ENCODE data around the gene CPAMD8.
A peak's percentile ranks its signal among the peaks of the same experiment; 100 is the strongest.
"Not testable (repeated sequence)": the region's sequence is repeated elsewhere in the genome, so short reads cannot be mapped to it uniquely, and the experiment has no call there.

The CPAMD8 gene

GRCh38 chr19:16970821-16971220 is 55.8 kb downstream of the CPAMD8 start:
- H3K4me3 ChIP-seq (ENCODE audit: low read depth, low read length), result no peak overlapping the region
- DNase-seq (ENCODE audit: low read depth), result peak; percentile 19
- TF ChIP-seq, protein P1, sequence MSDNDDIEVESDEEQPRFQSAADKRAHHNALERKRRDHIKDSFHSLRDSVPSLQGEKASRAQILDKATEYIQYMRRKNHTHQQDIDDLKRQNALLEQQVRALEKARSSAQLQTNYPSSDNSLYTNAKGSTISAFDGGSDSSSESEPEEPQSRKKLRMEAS (IDR thresholded peaks at IDR 0.05; ENCODE audit: low read depth, low read length), result no peak
- TF ChIP-seq POLR2A (IDR thresholded peaks at IDR 0.05; ENCODE audit: extremely low read depth, insufficient read length), result no peak
- TF ChIP-seq MYC (IDR thresholded peaks at IDR 0.05; ENCODE audit: low read depth, low read length), result no peak
- TF ChIP-seq, protein P2, sequence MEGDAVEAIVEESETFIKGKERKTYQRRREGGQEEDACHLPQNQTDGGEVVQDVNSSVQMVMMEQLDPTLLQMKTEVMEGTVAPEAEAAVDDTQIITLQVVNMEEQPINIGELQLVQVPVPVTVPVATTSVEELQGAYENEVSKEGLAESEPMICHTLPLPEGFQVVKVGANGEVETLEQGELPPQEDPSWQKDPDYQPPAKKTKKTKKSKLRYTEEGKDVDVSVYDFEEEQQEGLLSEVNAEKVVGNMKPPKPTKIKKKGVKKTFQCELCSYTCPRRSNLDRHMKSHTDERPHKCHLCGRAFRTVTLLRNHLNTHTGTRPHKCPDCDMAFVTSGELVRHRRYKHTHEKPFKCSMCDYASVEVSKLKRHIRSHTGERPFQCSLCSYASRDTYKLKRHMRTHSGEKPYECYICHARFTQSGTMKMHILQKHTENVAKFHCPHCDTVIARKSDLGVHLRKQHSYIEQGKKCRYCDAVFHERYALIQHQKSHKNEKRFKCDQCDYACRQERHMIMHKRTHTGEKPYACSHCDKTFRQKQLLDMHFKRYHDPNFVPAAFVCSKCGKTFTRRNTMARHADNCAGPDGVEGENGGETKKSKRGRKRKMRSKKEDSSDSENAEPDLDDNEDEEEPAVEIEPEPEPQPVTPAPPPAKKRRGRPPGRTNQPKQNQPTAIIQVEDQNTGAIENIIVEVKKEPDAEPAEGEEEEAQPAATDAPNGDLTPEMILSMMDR (IDR thresholded peaks at IDR 0.05; ENCODE audit: low read depth, low read length), result no peak

DNA sequence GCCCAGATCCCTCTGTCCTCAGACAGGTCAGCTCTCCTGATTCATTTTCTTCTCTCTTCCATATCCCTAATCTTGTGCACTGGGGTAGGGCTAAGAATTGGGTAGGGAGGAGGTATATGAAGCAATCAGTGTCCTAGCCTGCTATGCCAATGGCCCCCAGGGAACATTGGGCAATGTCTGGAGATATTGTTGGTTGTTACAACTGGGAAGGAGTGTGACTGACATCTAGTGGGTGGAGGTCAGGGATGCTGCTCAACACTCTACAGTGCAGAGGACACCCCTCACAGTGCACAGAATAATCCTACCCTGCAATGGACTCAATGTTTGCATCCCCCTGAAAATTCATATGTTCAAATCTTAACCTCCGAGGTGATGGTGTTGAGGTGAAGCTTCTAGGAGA is 57.5 kb downstream of the CPAMD8 start:
- H3K4me3 ChIP-seq (ENCODE audit: low read depth, low read length), result no peak overlapping the region
- peak; percentile 91 for DNase-seq (ENCODE audit: low read depth)
- TF ChIP-seq, protein P2 (IDR thresholded peaks at IDR 0.05; ENCODE audit: low read depth, low read length), result peak; percentile 80
- TF ChIP-seq, protein P1 (IDR thresholded peaks at IDR 0.05; ENCODE audit: low read depth, low read length), result no peak
- no peak for TF ChIP-seq POLR2A (IDR thresholded peaks at IDR 0.05; ENCODE audit: extremely low read depth, insufficient read length)

GRCh38 chr19:16960996-16961822 is 65.4 kb downstream of the CPAMD8 start:
- H3K4me3 ChIP-seq (ENCODE audit: low read depth, low read length); DNase-seq (ENCODE audit: low read depth): not testable (repeated sequence)

DNA sequence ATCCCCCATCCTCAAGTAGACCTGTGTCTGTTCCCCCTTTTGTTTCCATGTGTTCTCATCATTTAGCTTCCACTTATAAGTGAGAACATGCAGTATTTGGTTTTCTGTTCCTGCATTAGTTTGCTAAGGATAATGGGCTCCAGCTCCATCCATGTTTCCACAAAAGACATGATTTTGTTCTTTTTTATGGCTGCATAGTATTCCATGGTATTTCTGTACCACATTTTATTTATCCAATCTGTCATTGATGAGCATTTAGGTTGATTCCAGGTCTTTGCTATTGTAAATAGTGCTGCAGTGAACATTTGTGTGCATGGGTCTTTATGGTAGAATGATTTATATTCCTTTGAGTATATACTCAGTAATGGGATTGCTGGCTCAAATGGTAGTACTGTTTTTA is 68.3 kb downstream of the CPAMD8 start:
- not testable (repeated sequence) for DNase-seq (ENCODE audit: low read depth); H3K4me3 ChIP-seq (ENCODE audit: low read depth, low read length)

- H3K4me3 ChIP-seq (ENCODE audit: low read depth, low read length), result no peak overlapping the region
- no peak for DNase-seq (ENCODE audit: low read depth)
- TF ChIP-seq, protein P2 (IDR thresholded peaks at IDR 0.05; ENCODE audit: low read depth, low read length), result no peak
- TF ChIP-seq MYC (IDR thresholded peaks at IDR 0.05; ENCODE audit: low read depth, low read length) (no peak), POLR2A (IDR thresholded peaks at IDR 0.05; ENCODE audit: extremely low read depth, insufficient read length) (no peak)
- TF ChIP-seq, protein P1 (IDR thresholded peaks at IDR 0.05; ENCODE audit: low read depth, low read length), result no peak
These were observed 68.8 kb downstream of the CPAMD8 start for GRCh38 chr19:16957855-16958254.

DNA sequence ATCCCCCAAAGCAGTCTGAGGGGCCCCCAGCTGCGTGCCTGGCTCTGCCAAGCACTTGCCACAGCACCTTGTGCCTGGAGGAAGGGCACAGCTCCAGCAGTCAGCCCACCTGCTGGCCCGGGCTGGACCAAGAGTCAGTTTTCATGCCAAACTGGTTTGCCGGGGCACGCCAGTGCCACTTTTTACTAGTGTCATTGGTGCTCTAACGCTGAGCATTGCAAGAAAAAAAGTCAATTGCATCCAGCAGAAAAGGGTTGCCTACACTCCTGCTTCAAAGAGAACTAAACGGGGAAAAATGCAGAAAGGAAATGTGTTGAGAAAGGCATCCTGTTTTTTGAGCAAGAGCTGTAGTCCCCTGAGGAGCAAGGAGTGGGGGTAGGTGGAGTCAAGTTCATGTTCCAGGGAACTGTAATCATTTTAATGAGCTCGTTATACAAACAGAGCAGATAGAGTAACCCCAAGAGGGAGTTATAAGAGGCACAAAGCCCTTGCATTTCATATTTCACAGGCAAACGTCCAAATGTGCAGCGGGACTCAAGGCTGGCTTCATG is 69.4 kb downstream of the CPAMD8 start:
- H3K4me3 ChIP-seq (ENCODE audit: low read depth, low read length), result peak overlapping the region; percentile 28
- TF ChIP-seq, protein P2 (IDR thresholded peaks at IDR 0.05; ENCODE audit: low read depth, low read length), result no peak
- no peak for TF ChIP-seq MYC (IDR thresholded peaks at IDR 0.05; ENCODE audit: low read depth, low read length)
- TF ChIP-seq, protein P1 (IDR thresholded peaks at IDR 0.05; ENCODE audit: low read depth, low read length), result no peak
- TF ChIP-seq POLR2A (IDR thresholded peaks at IDR 0.05; ENCODE audit: extremely low read depth, insufficient read length), result no peak
- DNase-seq (ENCODE audit: low read depth), result peak; percentile 84

DNA sequence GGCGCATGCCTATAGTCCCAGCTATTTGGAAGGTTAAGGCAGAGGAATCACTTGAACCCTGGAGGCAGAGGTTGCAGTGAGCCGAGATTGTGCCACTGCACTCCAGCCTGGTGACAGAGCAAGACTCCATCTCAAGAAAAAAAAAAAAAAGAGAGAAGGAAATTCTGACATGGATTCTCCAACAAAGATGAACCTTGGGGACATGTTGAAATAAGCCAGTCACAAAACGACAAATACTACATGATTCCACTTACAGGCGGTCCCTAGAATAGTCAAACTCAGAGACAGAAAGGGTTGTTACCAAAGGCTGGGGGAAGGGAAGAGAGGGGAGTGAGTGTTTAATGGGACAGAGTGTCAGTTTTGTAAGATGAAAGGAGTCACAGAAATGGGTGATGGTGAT is 71.4 kb downstream of the CPAMD8 start:
- TF ChIP-seq, protein P2 (IDR thresholded peaks at IDR 0.05; ENCODE audit: low read depth, low read length), result no peak
- TF ChIP-seq POLR2A (IDR thresholded peaks at IDR 0.05; ENCODE audit: extremely low read depth, insufficient read length) (no peak), MYC (IDR thresholded peaks at IDR 0.05; ENCODE audit: low read depth, low read length) (no peak)
- TF ChIP-seq, protein P1 (IDR thresholded peaks at IDR 0.05; ENCODE audit: low read depth, low read length), result no peak
- no peak for DNase-seq (ENCODE audit: low read depth)

More for the DNA sequence above, 71.4 kb downstream of the CPAMD8 start:
- no peak overlapping the region for H3K4me3 ChIP-seq (ENCODE audit: low read depth, low read length)

All from NB4 (cell line).